Upper lobe of left lung (tissue), 6 donors: ENCODE results near the gene GPR158. TPM values are rescaled to one million over a fixed set of nuclear protein-coding genes. Genes with fewer than 3 reads are reported as not detected.

Experiments used
- ATAC-seq, 2 donors: fragments of 200-7000 bp; cut with Tn5 transposase; one replicate each; pipeline ENCODE4 v1.9.1; 2022; ENCODE audit warnings: mild to moderate bottlenecking in 2 of 2, moderate library complexity in 2 of 2; ENCODE audit not compliant: low FRiP score in 2 of 2
- DNase-seq, 2 donors: peaks; one replicate each; pipeline ENCODE4 v3.0.0-alpha.2; 2019 to 2020
- H3K27ac ChIP-seq, 4 donors: fragments of 200-600 bp; sonication (generic); one replicate each; pipeline ENCODE4 v1.5.1; 2016 to 2019
- H3K27me3 ChIP-seq, 4 donors: fragments of 200-600 bp; sonication (generic); one replicate each; pipeline ENCODE4 v1.5.1; 2017 to 2019
- H3K36me3 ChIP-seq, 4 donors: fragments of 200-600 bp; sonication (generic); one replicate each; pipeline ENCODE4 v1.5.1; 2016 to 2019
- H3K4me1 ChIP-seq, 4 donors: fragments of 200-600 bp; sonication (generic); one replicate each; pipeline ENCODE4 v1.5.1; 2018 to 2019
- H3K4me3 ChIP-seq, 4 donors: fragments of 200-600 bp; sonication (generic); one replicate each; pipeline ENCODE4 v1.5.1; 2017 to 2019; ENCODE audit warnings: mild to moderate bottlenecking in 2 of 4, moderate library complexity in 1 of 4
- H3K9me3 ChIP-seq, 4 donors: fragments of 200-600 bp; sonication (generic); one replicate each; pipeline ENCODE4 v1.5.1; 2018 to 2019
- CTCF ChIP-seq, 6 experiments: fragments of 450-650 bp in 4 of 6; fragments of 200-600 bp in 2 of 6; sonication (generic) in 2 of 6; IDR thresholded peaks; one replicate each; pipeline ENCODE4 v1.5.1; 2016 to 2019; ENCODE audit warnings: antibody characterized with exemption in 6 of 6
- EP300 ChIP-seq, 4 donors: sonication (generic); formaldehyde crosslinking; IDR thresholded peaks; one replicate each; pipeline ENCODE4 v1.5.1; 2017; ENCODE audit warnings: antibody characterized with exemption in 4 of 4, control low read depth in 2 of 4
- POLR2A ChIP-seq, 4 donors: fragments of 450-650 bp; IDR thresholded peaks; one replicate each; pipeline ENCODE4 v1.5.1; 2016 to 2017; ENCODE audit warnings: antibody characterized with exemption in 4 of 4, mild to moderate bottlenecking in 2 of 4
- POLR2AphosphoS5 ChIP-seq, 2 donors: sonication (generic); formaldehyde crosslinking; IDR thresholded peaks; one replicate each; pipeline ENCODE4 v1.5.1; 2017; ENCODE audit warnings: antibody characterized with exemption in 2 of 2
- WGBS, 2 donors: methylation state at CpG; one replicate each; pipeline ENCODE4 v1.1.5; 2017 to 2018; 5-methylcytosine and 5-hydroxymethylcytosine counted together
- total RNA-seq, 6 donors: library from RNA; depleted of rRNA in 4 of 6; stranded (reverse); fragments of >200 nt in 4 of 6; gene quantifications; one replicate each; pipeline versions ENCODE4 v1.1.0 to v1.2.1, GENCODE V29; 2016 to 2021
- donor health status: DM: no; HTN: no; CAD: no; lungs with moderate emphysema.
- donor health status: DM: no; HTN: yes; CAD: no; lungs with severe emphysema.

GPR158 gene
- total RNA-seq, 6 donors from 2014 or later: 0.03 to 0.09 TPM; not detected in 4

GRCh38 chr10:25398680-25399079 lies 223.9 kb downstream of the GPR158 start:
- WGBS, 2 donors: 53 to 54% methylated on average over 3 of the region's 3 CpGs
- no peak for ATAC-seq

GRCh38 chr10:25405871-25406270 lies 231.1 kb downstream of the GPR158 start:
- Histone ChIP-seq H3K27me3 (no peaks in the 10 kb centered on the region), H3K9me3 (no peaks in the 10 kb centered on the region), H3K36me3 (no peaks in the 10 kb centered on the region), H3K4me1 (no peaks in the 10 kb centered on the region), H3K27ac (no peak overlapping the region), H3K4me3 (no peak overlapping the region)
- 65 to 81% methylated on average over 1 of the region's 1 CpG for WGBS, 2 donors
- no peak for DNase-seq
- TF ChIP-seq EP300 (IDR thresholded peaks at IDR 0.05) (no peak), POLR2A (IDR thresholded peaks at IDR 0.05) (no peak), CTCF (IDR thresholded peaks at IDR 0.05) (no peak), POLR2AphosphoS5 (IDR thresholded peaks at IDR 0.05) (no peak)
- no peak for ATAC-seq

More at GRCh38 chr10:25398680-25399079, 223.9 kb downstream of the GPR158 start:
- no peak for TF ChIP-seq EP300 (IDR thresholded peaks at IDR 0.05)
- H3K4me3 ChIP-seq: no peak overlapping the region
- H3K27me3 ChIP-seq: no peaks in the 10 kb centered on the region
- no peak overlapping the region for H3K27ac ChIP-seq
- H3K4me1 ChIP-seq: no peaks in the 10 kb centered on the region
- H3K36me3 ChIP-seq: no peaks in the 10 kb centered on the region
- DNase-seq: no peak
- H3K9me3 ChIP-seq: no peaks in the 10 kb centered on the region

- ATAC-seq (no peak), DNase-seq (no peak)
- Histone ChIP-seq H3K27me3 (no peaks in the 10 kb centered on the region), H3K27ac (no peak overlapping the region), H3K4me3 (no peak overlapping the region), H3K36me3 (no peaks in the 10 kb centered on the region), H3K9me3 (peaks cover 0 to 4% (median 0%) of the 10 kb centered on the region in 4 donors), H3K4me1 (no peaks in the 10 kb centered on the region)
- 63 to 65% methylated on average over 2 of the region's 2 CpGs for WGBS, 2 donors
- TF ChIP-seq POLR2AphosphoS5 (IDR thresholded peaks at IDR 0.05) (no peak), POLR2A (IDR thresholded peaks at IDR 0.05) (no peak), EP300 (IDR thresholded peaks at IDR 0.05) (no peak), CTCF (IDR thresholded peaks at IDR 0.05) (no peak)
These were observed 242.8 kb downstream of the GPR158 start for GRCh38 chr10:25417611-25418010.

GRCh38 chr10:25425776-25426175 lies 251.0 kb downstream of the GPR158 start:
- Histone ChIP-seq H3K27ac (no peak overlapping the region), H3K36me3 (no peaks in the 10 kb centered on the region), H3K4me3 (no peak overlapping the region), H3K9me3 (peaks cover 0 to 4% (median 0%) of the 10 kb centered on the region in 4 donors), H3K27me3 (no peaks in the 10 kb centered on the region), H3K4me1 (no peaks in the 10 kb centered on the region)
- 79 to 85% methylated on average over 2 of the region's 2 CpGs for WGBS, 2 donors
- TF ChIP-seq CTCF (IDR thresholded peaks at IDR 0.05): no peak
- TF ChIP-seq POLR2A (IDR thresholded peaks at IDR 0.05): no peak
- TF ChIP-seq POLR2AphosphoS5 (IDR thresholded peaks at IDR 0.05): no peak
- TF ChIP-seq EP300 (IDR thresholded peaks at IDR 0.05): no peak
- no peak for ATAC-seq
- no peak for DNase-seq

GRCh38 chr10:25436431-25436830 lies 261.6 kb downstream of the GPR158 start:
- no peaks in the 10 kb centered on the region for H3K36me3 ChIP-seq
- DNase-seq (no peak), ATAC-seq (no peak)
- TF ChIP-seq EP300 (IDR thresholded peaks at IDR 0.05) (no peak), POLR2AphosphoS5 (IDR thresholded peaks at IDR 0.05) (no peak), CTCF (IDR thresholded peaks at IDR 0.05) (no peak), POLR2A (IDR thresholded peaks at IDR 0.05) (no peak)
- H3K4me1 ChIP-seq: no peaks in the 10 kb centered on the region
- WGBS, 2 donors: 86 to 88% methylated on average over 2 of the region's 2 CpGs
- no peak overlapping the region for H3K27ac ChIP-seq
- no peak overlapping the region for H3K4me3 ChIP-seq
- H3K9me3 ChIP-seq: no peaks in the 10 kb centered on the region
- no peaks in the 10 kb centered on the region for H3K27me3 ChIP-seq
